A172 (cell line): ENCODE results near the gene NKTR. TPM values are rescaled to one million over a fixed set of nuclear protein-coding genes. Genes with fewer than 3 reads are reported as not detected.
"Not testable (repeated sequence)": the region's sequence is repeated elsewhere in the genome, so short reads cannot be mapped to it uniquely, and the experiment has no call there.

Experiments
- DNase-seq: peaks from one replicate; pipeline ENCODE4 v3.0.0-alpha.2; 2015; ENCODE audit warnings: low spot score
- total RNA-seq: library from RNA; depleted of rRNA; stranded (reverse); fragments of >200 nt; shearing (Covaris generic); gene quantifications from 2 replicates; pipeline ENCODE4 v1.2.3, GENCODE V29; 2014; rRNA removed

The NKTR gene
- total RNA-seq: 22.9 and 23.8 TPM in 2 replicates

- DNase-seq: peak; percentile 98
Measured at GRCh38 chr3:42600111-42600957, at the start of gene NKTR. Gene NKTR, plus strand, starts transcription at chr3:42600686. Its CDS starts 321 bp downstream, at chr3:42601007.

DNA sequence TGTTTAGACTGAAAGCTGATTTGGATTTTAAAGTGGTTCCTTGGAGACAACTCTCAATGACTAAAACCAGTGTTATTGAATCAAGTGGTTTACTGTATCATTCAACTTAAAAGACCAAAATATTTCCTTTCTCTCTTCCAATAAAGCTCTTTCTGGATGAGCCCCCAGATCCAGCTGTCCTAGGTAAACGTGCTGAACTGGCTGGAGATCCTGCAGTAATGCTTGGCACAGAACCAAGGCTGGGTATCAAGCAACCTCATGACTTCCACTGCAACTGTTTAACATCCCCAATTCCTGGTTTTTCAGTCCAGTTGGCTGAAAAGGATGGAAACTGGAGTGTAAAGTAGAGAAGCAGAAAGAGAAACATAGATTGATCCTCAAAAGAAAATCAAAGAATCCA lies 47.7 kb upstream of the NKTR start:
- DNase-seq: no peak

- DNase-seq: no peak
Measured at GRCh38 chr3:42556089-42556632, 44.3 kb upstream of the NKTR start.

DNA sequence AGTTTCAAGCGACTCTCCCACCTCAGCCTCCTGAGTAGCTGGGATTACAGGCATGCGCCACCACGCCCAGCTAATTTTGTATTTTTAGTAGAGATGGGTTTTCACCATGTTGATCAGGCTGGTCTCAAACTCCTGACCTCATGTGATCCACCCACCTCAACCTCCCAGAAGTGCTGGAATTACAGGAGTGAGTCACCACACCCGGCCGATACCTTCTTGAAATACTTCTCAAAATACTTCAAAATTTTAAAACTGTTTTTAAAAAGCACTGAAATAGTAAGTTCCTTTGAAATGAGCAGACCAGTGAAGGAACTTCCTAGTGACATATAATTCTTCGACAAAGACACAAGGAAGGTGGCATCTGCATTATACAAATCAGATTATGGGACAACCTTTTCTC lies 43.7 kb upstream of the NKTR start:
- not testable (repeated sequence) for DNase-seq

- DNase-seq: no peak
Measured at GRCh38 chr3:42557854-42558253, 42.6 kb upstream of the NKTR start.

DNA sequence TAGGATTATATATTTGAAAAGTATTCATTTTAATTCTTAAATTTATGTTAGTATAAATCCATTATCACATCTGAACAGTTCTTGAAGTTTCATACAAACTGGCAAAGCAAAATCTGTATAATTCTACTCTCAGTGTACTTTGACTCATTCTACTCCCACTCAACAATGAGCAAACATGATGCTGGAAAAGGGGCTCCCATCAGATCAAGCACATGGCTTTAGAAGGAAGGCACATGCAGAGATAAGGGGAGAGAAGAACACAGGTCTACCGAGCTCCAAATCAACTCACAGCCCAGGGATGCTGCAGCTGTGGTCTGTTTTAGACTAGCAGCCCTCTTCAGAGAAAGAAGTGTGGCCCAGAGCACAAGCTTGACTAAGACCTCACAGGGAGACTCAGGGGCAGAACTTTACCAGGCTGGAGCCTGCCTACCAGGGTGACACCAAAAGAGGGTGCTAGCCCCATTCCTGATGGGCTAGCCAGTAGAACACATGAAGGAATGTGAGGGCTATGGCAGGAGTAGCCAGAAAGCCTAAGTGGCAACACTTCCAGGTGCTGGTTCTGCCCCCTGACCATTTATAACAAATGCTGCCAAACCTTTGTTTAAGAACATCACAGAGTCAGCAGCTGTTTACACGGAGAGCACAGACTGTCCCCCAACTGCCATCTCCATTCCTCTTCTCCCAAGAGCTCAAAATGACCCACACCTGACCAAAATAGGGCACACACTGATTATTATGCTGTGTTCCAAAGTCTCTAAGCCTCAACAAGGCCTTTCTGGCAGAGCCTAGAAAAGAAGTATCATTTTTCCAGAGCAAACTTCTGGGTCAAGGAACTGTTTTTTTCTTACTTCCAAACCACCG lies 38.2 kb upstream of the NKTR start:
- DNase-seq: no peak

DNA sequence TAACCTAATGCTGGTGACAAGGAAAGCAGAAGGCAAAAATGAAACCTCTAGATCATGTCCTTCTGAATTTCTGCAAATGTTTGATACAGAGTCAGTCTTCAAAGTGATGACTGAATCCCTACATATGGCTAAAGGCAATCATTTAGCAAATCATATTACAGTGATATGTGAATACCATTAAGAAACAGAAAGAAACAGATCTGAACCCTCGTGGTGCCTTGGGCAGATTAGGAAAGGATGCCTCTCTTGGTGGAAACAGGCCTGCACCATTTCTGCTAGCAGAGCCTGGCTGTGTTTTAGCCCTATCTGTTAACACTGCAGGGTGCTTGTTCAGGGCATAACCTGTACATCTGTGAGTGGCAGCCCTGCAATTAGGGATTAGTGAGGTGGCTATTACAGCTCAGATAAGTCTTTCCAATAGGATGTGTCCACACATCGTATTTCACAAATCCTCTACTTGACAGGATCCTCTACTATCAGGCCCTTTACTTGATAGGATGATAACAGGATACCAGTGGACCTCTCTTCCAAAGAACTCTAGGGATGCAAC lies 30.8 kb upstream of the NKTR start:
- DNase-seq: no peak

- DNase-seq: peak; percentile 30
Measured at GRCh38 chr3:42572278-42572677, 28.2 kb upstream of the NKTR start.

DNA sequence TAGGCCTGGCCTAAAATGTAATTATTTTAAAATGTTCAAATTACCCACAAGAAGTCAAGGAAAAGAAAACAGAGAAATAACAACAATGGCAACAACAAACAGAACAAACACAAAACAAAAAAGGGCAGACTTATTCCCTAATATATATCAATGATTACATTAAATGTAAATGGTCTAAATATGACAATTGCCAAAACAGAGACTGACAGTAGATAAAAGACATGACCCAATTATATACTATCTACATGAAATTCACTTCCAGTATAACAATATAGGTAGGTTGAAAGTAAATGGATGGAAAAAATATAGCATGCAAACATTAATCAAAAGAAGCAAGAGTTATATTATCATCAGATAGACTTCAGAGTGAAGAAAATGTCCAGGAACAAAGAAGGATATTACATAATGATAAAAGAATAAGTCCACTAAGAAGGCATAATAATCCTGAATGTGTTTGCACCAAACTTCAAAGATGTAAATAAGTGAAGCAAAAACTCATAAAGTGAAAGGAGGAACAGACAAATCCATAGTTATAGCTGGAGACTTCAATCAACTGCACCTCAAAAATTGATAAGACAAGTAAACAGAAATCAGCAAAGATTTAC lies 25.2 kb upstream of the NKTR start:
- DNase-seq: no peak

- DNase-seq: no peak
Measured at GRCh38 chr3:42578054-42578453, 22.4 kb upstream of the NKTR start.

GRCh38 chr3:42579346-42579745 lies 21.1 kb upstream of the NKTR start:
- not testable (repeated sequence) for DNase-seq

DNA sequence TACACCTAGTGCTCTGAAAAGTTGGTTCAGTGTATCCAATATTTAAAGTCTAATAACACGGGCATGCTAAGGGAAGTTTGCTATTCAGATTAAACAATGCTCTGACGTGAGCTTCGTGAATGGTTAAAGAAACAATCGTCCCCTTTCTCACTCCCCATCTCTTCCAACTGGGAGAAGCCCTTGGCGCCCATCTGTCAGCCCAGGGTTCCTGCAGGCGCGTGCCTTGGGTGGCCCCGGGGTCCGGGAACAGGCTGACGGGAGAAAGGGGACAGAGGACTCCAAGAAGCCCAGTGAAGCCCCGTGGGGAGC lies 19.1 kb upstream of the NKTR start:
- no peak for DNase-seq

DNA sequence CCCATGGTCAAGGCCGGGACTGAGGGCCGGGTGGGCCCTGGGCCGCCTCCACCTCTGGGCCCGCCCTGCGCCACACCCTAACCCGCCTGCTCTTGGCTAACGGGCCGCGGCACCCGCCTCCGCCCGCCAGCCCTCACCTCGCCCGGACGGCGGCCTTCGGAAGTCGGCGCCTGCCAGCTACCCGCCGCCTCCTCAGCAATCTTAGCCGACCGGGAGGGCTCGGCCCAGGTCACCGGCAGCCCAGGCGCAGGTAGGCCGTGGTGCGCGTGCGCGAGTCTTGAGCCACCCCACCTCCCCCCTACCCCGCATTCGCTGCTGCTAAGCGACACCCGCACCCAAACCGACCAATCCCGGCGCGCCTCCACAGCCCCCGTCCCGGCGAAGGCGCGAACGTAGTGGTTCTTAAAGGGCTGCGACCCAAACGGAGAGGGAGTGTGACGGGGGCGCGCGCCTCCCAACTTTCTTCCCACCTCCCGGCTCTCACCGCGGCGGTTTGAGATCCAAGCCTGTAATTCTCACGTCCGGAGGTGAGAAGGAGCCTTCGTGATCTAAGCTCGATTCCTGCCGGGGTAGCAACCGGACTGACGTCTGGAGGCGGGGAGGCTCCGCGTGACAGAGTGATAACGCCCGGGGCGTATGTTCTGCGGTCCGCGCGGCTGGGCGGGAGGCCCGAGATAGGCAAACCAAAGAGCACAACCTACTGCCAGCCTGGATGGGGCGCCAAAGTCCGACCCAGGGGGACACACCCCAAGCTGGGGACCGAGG lies 18.6 kb upstream of the NKTR start, which contains the start of gene SEC22C:
SEC22C (minus strand) TSS at position 259 of the 765 bp plus-strand sequence. CDS start 12,921 bp downstream, outside the sequence.
- DNase-seq: peak; percentile 91

DNA sequence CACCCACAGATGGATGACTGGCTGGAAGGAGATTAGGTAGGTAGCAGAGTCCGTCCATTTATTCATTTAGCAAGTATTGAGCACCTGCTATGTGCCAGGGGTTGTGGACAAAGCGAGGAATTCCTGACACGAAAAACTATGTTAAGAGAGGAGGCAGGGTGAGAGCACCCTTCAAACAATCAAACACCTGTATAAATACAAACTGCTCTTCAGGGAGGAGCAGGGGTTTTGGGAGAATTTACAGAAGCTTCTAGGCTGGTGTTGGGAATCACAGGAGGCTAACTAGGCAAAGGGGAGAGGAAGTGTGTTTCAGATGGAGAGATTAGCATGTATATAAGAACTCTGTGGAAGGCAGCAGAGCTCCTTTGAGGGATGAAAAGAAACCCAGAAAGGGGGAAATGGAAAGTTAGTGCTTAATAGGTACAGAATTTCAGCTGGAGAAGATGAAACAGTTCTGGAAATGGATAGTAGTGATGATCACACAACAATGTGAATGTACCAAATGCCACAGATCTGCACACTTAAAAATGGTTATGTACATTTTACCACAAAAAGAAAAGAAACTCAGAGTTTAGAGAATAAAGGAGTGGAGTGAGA lies 17.9 kb upstream of the NKTR start:
- no peak for DNase-seq

DNA sequence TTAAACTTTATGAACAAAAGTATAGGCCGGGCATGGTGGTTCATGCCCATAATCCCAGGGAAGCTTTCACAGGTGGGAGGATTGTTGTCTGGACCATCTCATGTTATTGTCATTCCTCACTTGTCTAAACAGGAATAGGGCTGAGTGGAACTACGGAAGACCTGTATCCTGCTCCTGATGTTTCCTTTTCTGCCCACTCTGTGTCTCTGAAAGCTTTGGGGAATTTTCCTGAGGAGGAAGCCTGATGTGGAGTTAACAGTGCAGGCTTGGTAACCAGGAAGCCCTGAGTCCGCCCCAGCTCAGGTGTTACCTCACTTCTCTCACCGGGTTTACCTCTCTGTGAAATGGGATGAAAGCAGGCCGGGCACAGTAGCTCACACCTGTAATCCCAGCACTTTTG lies 11.9 kb upstream of the NKTR start:
- DNase-seq: no peak

DNA sequence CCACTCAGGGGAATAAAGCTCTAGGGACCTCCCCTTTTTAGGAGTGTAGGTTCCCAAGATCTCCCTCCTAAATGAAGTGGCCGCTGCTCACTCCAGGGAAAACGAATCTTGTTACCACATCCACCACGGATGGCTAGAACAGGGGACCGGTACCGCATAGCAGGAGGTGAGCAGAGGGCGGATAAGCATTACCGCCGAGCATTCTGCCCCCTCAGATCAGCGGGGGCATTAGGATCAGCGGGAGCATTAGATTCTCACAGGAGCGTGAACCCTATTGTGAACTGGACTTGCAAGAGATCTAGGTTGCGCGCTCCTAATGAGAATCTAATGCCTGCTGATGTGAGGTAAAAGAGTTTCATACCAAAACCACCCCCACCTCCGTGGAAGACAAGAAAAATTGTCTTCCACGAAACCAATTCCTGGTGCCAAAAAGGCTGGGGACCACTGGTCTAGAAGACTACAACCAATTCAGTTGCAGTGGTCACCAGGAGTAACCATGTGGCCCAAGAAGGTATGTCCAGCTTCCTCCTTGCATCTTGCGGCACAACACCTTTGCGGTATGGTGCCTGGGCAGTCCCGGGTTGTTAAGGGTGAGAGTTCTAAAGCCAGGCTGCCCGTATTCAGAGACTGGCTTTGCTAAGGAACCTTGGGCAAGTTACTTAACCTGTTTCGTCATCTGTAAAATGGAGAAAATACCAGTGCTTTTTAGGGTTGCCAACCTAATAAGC lies 10.9 kb upstream of the NKTR start:
- no peak for DNase-seq

- no peak for DNase-seq
Measured at GRCh38 chr3:42590989-42591756, 9.3 kb upstream of the NKTR start.

- no peak for DNase-seq
Measured at GRCh38 chr3:42591811-42592210, 8.7 kb upstream of the NKTR start.

GRCh38 chr3:42593635-42594034 lies 6.9 kb upstream of the NKTR start:
- no peak for DNase-seq
